GM19328 (cell line): ENCODE data around the gene GSAP.
"Not testable (repeated sequence)": the region's sequence is repeated elsewhere in the genome, so short reads cannot be mapped to it uniquely, and the experiment has no call there.

ENCODE experiments used
- ATAC-seq: cut with Tn5 transposase; IDR thresholded peaks from one replicate; pipeline ENCODE4 v1.9.1; 2021; ENCODE audit warnings: mild to moderate bottlenecking, moderate library complexity; ENCODE audit not compliant: unreplicated experiment

GSAP gene

DNA sequence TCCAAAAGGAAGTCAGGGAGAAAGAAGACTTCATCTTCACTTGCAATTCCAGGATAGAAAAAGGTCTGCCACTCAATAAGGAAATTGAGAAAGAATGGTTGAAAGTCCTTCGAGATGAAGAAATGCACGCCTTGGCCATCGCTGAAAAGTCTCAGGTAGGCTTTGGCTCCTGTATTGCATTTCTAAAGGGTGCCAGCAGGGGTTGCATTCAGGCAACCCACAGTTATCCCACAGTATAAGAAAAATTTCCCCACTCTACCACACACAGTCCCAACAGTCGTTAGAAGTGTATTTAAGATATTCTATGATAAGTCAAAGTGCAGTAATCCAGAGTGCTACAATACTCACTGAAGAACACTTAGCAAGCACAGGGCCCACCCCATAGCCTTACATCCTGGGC is 123.1 kb downstream of the GSAP start:
- ATAC-seq, result no peak

DNA sequence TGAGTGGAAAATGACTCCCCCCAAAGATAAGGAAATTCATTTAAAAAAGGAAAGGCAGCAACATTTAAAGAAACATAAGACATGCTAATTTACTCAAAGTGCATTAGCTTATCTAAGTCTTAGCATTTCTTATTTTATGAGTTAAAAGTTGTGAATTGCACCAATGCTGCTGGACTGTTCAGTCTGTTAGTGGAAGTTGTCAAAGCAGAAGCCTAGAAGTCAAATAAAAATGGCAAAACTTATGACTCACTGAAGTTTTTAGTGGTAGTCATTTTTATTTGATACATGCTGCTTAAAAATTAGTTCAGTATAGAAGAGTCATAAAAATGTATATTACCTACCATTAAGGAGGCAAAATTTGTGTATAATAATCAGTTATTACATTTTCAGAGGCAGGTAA is 125.7 kb downstream of the GSAP start:
- no peak for ATAC-seq

DNA sequence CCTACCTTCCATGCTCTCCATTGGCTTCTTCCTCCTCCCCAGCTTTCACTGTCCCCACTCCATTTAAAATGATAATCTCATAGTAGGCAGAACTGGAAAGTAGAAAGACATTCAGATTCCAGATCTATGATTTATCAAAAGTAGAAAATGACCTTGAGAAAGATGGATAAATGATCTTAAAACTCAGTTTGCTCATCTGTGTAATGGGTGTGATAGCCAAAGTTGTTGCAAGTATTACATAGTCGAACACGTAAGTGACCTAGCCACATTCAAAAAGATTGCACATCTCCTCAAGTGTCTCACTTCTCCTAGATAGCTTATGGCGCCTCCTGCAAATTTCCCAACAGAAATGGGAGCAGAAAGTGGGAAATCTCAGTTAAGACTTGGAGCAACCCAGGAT is 126.8 kb downstream of the GSAP start:
- no peak for ATAC-seq

DNA sequence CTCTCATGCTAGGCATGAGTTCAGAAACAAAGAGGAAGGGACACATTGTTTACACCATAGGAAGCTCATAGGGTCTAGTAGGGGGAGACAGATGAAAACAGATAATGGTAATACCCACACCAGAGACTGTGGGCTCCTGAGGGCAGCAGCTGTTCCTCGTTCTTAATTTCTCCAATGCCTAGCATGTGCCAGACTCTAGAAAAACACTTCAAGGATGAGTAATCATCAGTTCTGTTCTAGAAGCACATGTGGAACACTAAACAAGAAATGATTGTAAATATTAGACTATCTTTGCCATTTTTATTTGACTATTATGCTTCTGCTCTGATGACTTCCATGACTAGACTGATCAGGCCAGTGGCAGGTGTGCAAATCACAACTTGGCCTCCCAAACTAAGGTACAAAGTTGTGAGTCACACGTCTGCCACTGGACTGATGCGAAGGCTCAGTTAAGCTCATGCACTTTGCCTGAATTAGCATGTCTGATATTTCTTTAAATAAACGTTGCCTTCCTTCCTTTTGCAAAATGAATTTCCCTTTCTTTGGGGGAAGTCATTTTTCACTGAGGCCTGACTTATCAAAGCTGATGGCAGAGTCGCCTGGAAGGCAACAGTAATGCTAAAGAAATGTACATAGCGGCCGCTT is 127.4 kb downstream of the GSAP start:
- ATAC-seq, result no peak

DNA sequence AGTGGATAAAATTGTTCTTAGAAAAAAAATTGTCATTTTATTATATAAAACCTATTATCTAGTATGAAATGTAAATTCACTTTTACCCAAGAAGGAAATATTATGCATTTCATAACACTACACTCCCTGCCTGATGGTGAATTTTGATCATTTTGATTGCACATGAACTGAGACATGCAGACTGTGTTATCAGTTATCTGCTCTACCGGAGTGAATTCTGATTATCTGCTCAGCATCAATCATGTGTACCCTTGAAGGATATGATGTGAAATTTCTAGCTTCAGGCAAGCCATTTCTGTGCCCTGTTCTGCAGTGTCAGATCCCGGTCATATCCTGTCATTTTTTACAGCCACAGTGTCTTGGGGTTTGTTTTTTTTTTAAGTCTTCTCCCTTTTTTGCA is 131.5 kb downstream of the GSAP start:
- no peak for ATAC-seq

DNA sequence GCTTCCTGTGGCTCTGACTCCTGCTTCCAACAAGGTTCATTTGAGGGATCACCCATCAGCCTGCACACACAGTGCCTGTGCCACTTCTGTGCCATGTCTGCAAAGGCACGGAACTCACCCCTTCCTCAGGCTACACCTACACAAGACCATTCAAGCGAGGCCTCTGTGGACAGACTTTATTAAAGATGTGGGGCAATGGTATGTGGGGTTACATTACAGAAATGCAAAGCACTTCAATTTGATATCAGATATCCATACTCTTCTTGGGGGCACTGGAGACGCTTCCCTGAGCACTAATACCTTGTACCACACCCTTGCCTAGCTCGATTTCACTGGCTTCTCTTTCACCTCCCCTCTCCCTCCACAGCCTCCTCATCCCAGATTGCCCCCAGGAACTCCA is 132.1 kb downstream of the GSAP start:
- ATAC-seq, result no peak

DNA sequence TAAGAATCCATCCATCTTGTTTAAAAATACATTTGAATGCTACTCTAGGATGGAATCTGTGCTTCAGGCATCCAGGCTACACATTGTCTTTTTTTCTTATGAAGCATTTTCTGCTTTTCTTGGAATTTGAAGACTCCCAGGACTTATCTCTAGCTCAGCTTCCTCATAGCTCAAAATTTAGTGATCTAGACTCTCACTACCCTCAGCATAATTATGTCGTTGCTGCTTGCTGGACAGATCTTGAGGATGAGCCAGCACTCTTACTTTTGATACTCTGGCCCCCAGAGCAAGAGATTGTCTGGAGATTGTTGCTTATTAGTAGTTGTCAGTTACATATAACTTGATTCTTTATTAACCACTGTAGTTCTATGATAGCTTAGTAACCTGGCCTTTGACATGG is 133.3 kb downstream of the GSAP start:
- no peak for ATAC-seq

DNA sequence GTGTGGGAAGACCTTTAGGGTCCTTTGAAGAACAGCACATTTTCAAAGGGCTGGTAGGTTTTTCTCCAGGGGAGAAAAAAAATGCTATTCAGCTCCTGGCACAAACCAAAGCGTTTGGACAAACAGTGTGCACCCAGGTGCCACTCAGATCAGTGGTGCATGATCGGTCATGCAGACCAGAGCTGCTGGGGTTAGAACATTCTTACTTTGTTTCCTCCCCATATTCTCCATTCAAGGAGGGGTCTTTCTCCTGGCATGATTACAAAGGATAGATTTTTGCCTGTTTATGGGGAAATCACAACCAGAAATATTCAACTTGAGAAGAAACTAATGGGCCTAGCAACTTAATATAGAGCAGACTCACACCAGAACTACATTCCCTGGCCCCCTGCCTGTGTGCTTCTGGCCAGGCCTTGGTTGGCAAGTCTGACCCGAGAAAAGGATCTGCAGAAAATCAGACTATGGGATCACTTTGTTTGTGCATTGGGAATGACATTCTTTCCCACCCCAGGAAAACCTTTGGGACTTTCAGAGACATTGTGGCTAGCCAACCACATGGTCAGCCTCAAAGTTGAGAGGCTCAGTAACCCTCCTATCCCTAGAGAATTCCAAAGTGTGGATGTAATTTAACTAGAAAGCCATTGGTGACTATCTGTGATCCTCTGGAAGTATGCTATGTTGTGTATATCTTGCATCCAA is 134.2 kb downstream of the GSAP start:
- no peak for ATAC-seq

DNA sequence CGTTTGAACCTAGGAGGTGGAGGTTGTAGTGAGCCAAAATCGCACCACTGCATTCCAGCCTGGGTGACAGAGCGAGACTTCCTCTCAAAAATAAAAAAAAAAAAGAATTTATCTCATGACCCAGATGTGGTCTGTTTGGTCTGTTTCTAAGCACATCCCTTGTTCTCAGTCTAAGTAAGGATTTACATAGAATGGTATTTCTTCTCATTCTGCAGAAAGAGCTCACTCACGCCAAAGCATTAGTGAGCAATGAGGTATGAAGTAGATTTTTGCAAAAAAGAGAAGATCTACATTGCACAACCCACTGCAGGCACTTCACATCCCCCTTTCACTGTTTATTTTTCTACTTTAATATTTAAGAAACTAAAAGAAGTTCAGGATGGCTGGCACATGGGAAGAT is 140.0 kb downstream of the GSAP start:
- ATAC-seq, result no peak

DNA sequence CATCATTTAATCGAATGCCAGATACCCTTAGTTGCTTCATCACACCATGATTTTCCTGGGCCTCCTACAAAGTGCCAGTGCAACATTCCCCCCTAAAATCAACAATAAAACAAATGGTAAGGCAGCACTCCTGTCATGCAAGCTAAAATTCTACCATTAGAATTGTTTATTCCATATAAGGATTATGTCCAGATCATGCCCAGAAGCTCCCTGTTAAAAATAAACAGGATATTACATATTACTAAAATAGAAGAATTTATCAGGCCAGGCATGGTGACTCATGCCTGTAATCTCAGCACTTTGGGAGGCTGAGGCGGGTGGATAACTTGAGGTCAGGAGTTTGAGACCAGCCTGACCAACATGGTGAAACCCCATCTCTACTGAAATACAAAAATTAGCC is 140.5 kb downstream of the GSAP start:
- ATAC-seq, result not testable (repeated sequence)

DNA sequence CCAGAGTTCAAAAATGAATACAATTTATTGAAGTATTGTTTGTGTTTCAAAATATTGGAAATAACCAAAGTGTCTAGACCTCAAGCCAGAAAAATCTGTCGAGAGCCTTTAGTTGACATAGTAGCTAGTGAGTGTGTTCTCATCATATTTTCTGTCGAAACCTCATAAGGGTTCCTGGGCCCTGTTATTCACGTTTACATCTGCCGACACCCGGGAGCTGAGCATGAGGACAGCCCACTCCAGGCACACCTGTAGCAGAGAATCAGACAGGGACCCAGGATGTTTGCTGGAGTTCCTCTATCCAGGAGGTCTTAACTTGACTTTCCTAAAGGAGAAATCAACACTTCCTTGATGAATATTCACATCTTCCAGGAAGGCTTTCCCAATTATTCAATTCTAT is 144.4 kb downstream of the GSAP start:
- ATAC-seq, result no peak

DNA sequence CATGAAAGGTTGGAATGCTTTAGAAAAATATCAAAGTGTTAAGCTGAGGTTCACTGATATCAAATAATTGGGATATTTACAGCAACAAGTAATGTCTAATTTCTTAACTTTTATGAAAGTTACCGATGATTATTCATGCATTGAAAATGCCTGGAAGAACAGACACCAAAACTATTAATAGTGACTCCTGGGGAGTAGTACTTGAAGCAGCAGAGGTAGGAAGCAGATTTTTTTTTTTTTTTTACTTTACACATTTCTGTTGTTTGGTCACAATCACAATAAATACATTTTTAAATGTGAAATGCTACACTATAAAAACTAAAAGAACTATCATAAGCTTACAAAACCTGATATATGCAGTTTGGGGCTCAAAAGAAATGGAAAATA is 146.1 kb downstream of the GSAP start:
- no peak for ATAC-seq

DNA sequence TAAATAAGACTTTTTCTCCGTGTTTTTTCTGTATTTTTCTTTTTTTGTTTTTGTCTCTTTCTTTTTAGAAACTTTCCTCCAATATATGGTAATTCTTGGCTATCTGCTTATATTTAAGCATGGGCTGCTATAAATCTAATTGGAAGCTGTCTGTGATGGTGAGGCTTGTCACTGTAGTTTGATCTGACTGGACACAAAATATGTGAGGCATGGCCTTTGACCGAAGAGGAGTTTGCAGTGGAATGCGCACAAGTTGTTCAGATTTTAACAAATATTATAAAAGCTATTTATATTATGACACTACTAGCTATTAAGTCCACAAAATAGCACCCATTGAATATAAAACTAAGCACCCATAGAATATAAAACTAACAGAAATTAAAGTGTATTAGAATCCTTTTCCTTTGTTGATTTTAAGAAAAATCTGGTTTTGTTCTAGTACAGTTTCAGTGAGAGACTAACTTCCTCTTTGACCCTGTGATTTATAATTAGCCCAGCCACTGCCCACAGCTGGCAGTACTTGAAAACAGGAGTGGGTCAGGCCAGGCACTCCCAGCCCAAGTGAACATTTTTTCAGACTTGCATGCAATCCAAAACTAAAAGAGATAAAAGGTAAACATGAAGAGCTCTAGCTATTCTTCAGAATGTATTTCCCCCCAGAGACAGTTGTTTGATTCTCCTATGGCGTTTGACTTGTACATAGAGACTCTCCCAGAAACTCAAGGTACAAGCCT is 146.6 kb downstream of the GSAP start:
- ATAC-seq, result no peak

DNA sequence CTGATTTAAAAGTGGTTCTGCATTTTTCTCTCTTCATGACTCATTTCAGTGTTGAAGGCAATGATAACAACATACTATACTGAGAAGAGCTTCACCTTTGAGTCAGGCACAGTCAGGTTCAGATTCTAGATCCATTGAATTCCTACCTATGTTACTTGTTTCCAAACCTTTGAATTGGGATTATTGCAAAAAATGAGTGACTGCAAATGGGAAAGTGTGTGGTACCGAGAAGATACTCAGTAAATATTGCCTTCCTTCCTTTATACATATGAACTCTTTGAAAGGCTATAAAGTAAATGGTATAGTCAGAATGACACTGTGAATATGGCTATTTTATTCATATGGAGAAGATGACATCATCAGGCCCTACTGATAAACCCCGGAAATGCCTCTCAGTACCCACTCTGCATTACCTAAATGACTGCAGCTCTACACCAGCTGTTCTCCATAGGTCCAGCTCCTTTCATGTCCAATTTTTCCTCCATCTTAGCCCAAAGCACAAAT is 149.8 kb downstream of the GSAP start:
- ATAC-seq, result no peak

DNA sequence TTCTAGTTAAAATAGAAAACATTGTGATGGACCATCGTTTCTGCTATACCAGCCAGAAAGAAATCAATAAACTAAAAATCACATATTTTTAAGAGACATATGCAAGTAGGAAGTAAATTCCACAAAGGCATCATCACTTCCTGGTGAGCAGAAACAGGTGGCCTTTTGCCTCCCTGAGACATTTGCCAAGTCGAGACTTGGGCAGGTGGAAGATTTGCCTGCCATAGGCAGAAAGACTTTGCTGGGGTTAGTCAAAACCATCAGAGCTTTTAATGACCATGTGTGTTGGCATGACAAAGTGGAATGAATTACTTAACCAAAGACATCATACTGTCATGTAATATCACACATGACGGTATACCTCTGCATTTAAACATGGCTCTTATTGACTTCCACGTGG is 150.5 kb downstream of the GSAP start:
- ATAC-seq, result no peak

DNA sequence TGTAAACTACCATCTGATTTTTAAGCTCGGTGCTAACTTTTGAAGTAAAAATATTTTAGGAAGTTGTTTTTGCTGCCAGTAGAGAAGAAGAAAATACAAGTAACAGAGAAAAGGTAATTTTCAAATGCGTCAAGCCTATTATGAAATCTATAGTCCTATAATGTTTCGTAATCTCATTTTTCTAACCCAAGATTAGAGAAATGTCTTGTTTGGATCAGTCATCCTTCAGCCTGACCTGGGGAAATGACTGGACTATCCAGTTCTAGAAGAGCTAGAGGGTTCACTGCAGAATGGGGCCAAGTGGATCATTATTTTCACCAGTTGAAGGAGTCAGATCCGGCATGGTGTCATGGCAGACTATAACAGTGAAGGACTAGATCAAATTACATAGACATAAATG is 153.8 kb downstream of the GSAP start:
- no peak for ATAC-seq
